HFFc6 (cell line): ENCODE results near the gene VWF. TPM values are rescaled to one million over a fixed set of nuclear protein-coding genes. Genes with fewer than 3 reads are reported as not detected.

Experiments
- DNase-seq: peaks from one replicate; pipeline ENCODE4 v3.0.0-alpha.2; 2018
- H3K27ac Mint-ChIP-seq: 2 replicates; pipeline ENCODE4 v1.8.0; 2020; ENCODE audit warnings: mild to moderate bottlenecking, mixed read lengths
- H3K27me3 Mint-ChIP-seq: 2 replicates; pipeline ENCODE4 v1.8.0; 2021; ENCODE audit warnings: mild to moderate bottlenecking, moderate library complexity, mixed read lengths; ENCODE audit not compliant: insufficient read depth
- H3K36me3 Mint-ChIP-seq: 2 replicates; pipeline ENCODE4 v1.8.0; 2021; ENCODE audit warnings: low read depth, mixed read lengths
- H3K4me1 Mint-ChIP-seq: 2 replicates; pipeline ENCODE4 v1.8.0; 2020; ENCODE audit warnings: low read depth, mixed read lengths
- H3K4me3 Mint-ChIP-seq: 2 replicates; pipeline ENCODE4 v1.8.0; 2020; ENCODE audit warnings: mild to moderate bottlenecking, moderate library complexity, mixed read lengths
- H3K9me3 Mint-ChIP-seq: 2 replicates; pipeline ENCODE4 v1.8.0; 2020; ENCODE audit warnings: mild to moderate bottlenecking, mixed read lengths
- CTCF ChIP-seq: fragments of 200-600 bp; sonication (generic); IDR thresholded peaks from 2 replicates; pipeline ENCODE4 v1.5.0; 2021; ENCODE audit warnings: antibody characterized with exemption, mild to moderate bottlenecking
- total RNA-seq, 6 experiments: library from RNA; stranded (reverse); fragmentation: NEBNext Ultra II Directional; extraction: Animal tissue kit (Norgen Biotek cat#: 25700); gene quantifications; 2 replicates in 1 of 6; 3 replicates in 5 of 6; pipeline ENCODE4 v1.2.3, GENCODE V29; 2021

Gene VWF
- total RNA-seq, 6 experiments from 2014 or later: 0.02 to 0.25 (median 0.10) TPM

DNA sequence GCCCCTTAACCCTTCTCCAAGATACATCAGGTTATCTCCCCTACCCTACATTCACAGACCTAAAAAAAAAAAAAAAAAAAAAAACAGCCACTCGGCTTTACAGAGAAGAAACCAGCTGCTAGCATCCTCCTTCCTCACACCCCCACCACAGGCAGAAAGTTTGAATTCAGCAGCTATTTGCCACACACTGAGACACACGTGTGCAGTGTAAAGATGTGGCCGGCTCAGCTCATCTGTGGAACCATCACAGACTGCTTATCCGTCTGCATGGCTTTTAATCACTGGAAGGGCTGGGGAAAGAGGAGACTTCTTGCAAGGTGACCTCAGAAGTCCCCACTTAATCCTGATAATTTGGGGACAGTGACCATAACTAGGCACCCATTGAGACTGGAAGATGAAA lies 50.0 kb downstream of the VWF start:
- no peaks in the 10 kb centered on the region for H3K9me3 Mint-ChIP-seq
- peaks cover 35% of the 10 kb centered on the region for H3K4me1 Mint-ChIP-seq
- TF ChIP-seq CTCF: no peak
- H3K27me3 Mint-ChIP-seq: peaks cover 3% of the 10 kb centered on the region
- H3K4me3 Mint-ChIP-seq: peak overlapping the region; percentile 24; the same call in 1 of the 2 replicates
- DNase-seq: no peak
- H3K36me3 Mint-ChIP-seq: no peaks in the 10 kb centered on the region
- no peak overlapping the region; the same call in 1 of the 2 replicates for H3K27ac Mint-ChIP-seq

- H3K9me3 Mint-ChIP-seq: no peaks in the 10 kb centered on the region
- H3K36me3 Mint-ChIP-seq: no peaks in the 10 kb centered on the region
- no peak overlapping the region for H3K4me3 Mint-ChIP-seq
- TF ChIP-seq CTCF: no peak
- H3K27me3 Mint-ChIP-seq: peaks cover 5% of the 10 kb centered on the region
- H3K27ac Mint-ChIP-seq: no peak overlapping the region
- DNase-seq: no peak
- H3K4me1 Mint-ChIP-seq: peaks cover 44% of the 10 kb centered on the region
These were observed 51.0 kb downstream of the VWF start for GRCh38 chr12:6073426-6073825.

- peak; percentile 43 for DNase-seq
- no peak overlapping the region for H3K4me3 Mint-ChIP-seq
These were observed 52.1 kb downstream of the VWF start for GRCh38 chr12:6072302-6072752.

DNA sequence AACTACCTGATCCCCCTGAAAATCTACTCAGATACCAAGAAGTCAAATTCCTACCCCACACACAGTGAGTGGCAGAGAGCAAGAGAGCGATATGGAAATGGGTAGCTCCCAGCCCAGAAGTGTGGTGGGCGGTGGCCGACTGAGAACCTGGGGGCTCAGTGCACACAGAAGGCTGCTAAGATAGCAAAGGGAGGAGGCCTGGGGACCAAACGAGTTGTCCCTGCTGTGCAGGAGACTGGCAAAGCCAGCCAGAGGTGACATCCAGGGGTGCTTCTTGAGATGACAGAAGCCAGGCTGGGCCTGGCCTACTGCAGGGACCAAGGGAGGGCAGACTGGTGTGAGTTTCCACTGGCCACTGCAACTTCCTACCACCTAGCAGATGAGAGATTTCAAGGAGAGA lies 52.9 kb downstream of the VWF start:
- H3K36me3 Mint-ChIP-seq: no peaks in the 10 kb centered on the region
- no peak for DNase-seq

More at GRCh38 chr12:6072302-6072752, 52.1 kb downstream of the VWF start:
- Mint-ChIP-seq H3K27ac (no peak overlapping the region), H3K4me1 (peaks cover 48% of the 10 kb centered on the region), H3K36me3 (no peaks in the 10 kb centered on the region), H3K9me3 (no peaks in the 10 kb centered on the region), H3K27me3 (peaks cover 5% of the 10 kb centered on the region)
- TF ChIP-seq CTCF: peak; percentile 40; the same call in 1 of the 2 replicates

DNA sequence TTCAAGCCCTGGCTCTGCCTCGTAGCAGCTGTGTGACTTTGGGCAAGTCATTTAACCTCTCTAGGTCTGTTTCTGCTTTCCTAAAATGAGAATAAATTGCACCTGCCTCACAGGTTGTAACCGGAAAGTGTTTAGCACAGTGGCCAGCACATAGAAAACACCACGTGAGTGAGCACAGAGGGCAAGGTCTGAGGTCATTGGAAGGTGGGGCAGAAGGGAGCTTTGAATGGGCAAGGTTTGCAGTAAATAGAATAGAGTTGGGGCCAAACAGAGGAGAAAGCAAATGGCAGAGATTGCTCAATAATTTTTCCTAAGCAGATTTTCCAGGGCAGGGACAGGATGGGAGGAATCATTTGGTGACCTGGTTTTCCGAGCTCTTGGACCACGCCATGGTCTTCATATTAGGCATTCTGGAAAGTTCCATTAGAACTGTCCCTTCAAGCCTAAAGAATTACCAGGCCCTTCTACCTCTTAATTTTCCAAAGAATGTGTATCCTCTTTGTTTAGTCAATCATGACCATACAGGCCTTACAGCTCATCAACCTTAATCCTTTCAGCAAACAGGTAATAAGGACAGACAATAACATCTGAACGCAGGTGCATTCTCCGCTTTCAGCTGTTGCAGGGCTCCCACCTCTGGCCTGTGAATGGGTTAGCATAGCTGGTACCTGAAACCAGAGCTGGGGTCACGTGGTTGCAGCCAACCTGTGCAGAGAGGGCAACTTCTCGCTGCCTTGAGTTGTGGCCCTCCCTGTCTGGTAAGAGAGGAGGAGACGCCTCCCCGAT lies 53.8 kb downstream of the VWF start:
- no peak overlapping the region; the same call in 1 of the 2 replicates for H3K27ac Mint-ChIP-seq
- peaks cover 5% of the 10 kb centered on the region for H3K27me3 Mint-ChIP-seq
- no peak for DNase-seq
- H3K4me1 Mint-ChIP-seq: peaks cover 48% of the 10 kb centered on the region
- no peaks in the 10 kb centered on the region for H3K9me3 Mint-ChIP-seq
- no peak overlapping the region for H3K4me3 Mint-ChIP-seq
- TF ChIP-seq CTCF: no peak
- no peaks in the 10 kb centered on the region for H3K36me3 Mint-ChIP-seq

More for the DNA sequence above, 52.9 kb downstream of the VWF start:
- H3K27me3 Mint-ChIP-seq: peaks cover 5% of the 10 kb centered on the region
- no peaks in the 10 kb centered on the region for H3K9me3 Mint-ChIP-seq
- no peak overlapping the region for H3K27ac Mint-ChIP-seq
- peaks cover 48% of the 10 kb centered on the region for H3K4me1 Mint-ChIP-seq
- no peak for TF ChIP-seq CTCF
- H3K4me3 Mint-ChIP-seq: no peak overlapping the region
